ENCODE results near the gene CD8A. TPM values are rescaled to one million over a fixed set of nuclear protein-coding genes. Genes with fewer than 3 reads are reported as not detected.

CD8A gene
- total RNA-seq, 1 donor from 2014 or later, result not detected

DNA sequence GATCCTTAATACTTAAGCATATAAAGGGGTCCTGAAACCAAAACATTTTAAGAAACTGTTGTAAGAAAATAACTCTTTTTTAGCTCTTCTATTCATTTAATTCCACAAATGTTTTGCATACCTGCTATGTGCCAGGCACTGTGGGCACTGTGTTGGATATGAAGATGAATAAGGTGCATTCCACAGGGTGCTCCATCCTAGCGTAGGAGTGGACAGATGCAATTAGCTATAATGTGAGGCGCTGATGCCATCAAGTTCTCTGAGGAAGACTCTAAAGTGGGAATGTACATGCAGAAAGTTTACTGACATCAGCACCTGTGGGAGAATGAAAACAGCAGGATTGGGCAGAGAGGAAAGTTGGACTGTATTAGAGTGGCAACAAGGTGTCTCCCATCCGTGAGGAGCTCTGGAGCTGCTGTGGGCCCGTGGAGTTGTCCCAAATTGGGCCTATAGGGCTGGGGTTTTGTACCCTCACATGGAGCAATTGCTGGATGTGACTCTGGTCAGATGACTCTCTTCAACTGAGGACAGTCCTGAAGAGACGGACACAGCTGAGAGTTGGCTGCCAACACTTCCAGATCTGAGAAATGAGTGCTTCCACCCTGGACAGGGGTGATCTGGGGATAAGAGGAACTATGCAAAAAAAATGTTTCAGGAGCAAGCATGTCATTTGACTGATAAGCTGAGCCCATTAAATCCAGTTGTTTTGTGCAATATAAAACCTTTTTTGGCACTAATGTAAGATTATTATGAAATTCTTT, 22.3 kb downstream of the CD8A start:
- Histone ChIP-seq H3K4me1 (ENCODE audit: control insufficient read depth in 3 of 3, insufficient read depth in 3 of 3, low read length in 3 of 3) (peaks cover 0 to 6% (median 4%) of the 10 kb centered on the region in 3 donors), H3K4me3 (ENCODE audit: low read length in 3 of 3) (no peak overlapping the region), H3K9ac (ENCODE audit: low read depth in 1 of 3, low read length in 3 of 3) (no peak overlapping the region), H3K36me3 (ENCODE audit: control insufficient read depth in 3 of 3, insufficient read depth in 3 of 3, low read length in 3 of 3) (peaks cover 17 to 53% (median 37%) of the 10 kb centered on the region in 3 donors), H3K27me3 (ENCODE audit: control insufficient read depth in 3 of 3, insufficient read depth in 3 of 3, low read length in 3 of 3) (no peaks in the 10 kb centered on the region), H3K27ac (ENCODE audit: low read depth, low read length) (no peak overlapping the region), H3K9me3 (ENCODE audit: control insufficient read depth in 3 of 3, low read length in 3 of 3) (no peaks in the 10 kb centered on the region)

DNA sequence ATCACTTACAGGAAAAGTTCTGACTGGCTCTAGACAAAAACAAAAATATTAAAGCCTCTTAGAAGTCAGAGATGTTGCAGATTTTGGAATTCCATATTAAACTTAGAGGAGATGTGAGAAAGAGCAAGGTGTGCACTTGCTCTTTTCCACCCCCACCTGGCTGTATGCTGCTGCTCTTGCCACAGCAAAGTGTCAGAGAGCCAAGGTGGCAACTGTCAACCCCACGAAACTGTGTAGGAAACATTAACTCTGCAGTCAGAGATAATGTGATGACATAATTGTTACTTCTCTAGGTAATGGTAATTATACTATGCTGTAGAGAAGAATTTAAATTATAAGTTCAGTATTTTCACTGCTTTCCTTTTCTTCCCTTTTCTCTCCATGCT, 25.4 kb downstream of the CD8A start:
- H3K36me3 ChIP-seq (ENCODE audit: control insufficient read depth in 3 of 3, insufficient read depth in 3 of 3, low read length in 3 of 3), result peaks cover 11 to 25% (median 16%) of the 10 kb centered on the region in 3 donors
- no peak overlapping the region for H3K9ac ChIP-seq (ENCODE audit: low read depth in 1 of 3, low read length in 3 of 3)
- no peak overlapping the region for H3K27ac ChIP-seq (ENCODE audit: low read depth, low read length)
- H3K4me3 ChIP-seq (ENCODE audit: low read length in 3 of 3), result no peak overlapping the region
- H3K27me3 ChIP-seq (ENCODE audit: control insufficient read depth in 3 of 3, insufficient read depth in 3 of 3, low read length in 3 of 3), result no peaks in the 10 kb centered on the region
- no peaks in the 10 kb centered on the region for H3K9me3 ChIP-seq (ENCODE audit: control insufficient read depth in 3 of 3, low read length in 3 of 3)
- peaks cover 0 to 15% (median 8%) of the 10 kb centered on the region in 3 donors for H3K4me1 ChIP-seq (ENCODE audit: control insufficient read depth in 3 of 3, insufficient read depth in 3 of 3, low read length in 3 of 3)

DNA sequence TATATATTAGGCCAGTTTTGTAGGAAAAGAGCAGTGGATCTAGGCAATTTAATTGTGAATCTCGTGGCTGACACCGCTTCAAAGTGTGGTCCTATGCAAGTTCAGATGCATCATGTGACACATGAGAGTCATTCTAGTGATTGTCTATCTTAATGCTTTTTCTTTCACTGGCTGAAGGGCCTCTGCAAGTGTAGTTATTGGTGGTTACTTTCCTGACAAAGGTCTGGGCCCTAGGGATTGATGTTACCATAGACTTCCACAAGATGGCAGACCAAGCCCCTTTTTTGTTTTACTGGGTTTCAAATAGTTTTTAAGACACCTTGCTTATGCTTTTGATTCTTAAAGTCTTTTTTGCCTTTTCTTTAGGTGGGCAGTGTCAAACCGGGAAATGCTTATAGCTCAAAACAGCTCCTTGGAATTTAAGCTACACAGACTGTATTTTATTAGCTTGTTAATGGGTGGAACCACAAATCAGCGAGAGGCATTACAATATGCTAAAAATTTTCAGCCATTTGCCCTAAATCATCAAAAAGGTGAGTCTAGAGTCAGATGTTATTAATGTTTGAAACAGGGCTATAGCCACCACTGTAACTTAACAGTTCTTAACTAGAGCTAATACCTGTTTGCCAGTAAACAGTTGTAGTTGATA, 25.9 kb downstream of the CD8A start:
- peaks cover 9 to 20% (median 13%) of the 10 kb centered on the region in 3 donors for H3K36me3 ChIP-seq (ENCODE audit: control insufficient read depth in 3 of 3, insufficient read depth in 3 of 3, low read length in 3 of 3)
- H3K4me1 ChIP-seq (ENCODE audit: control insufficient read depth in 3 of 3, insufficient read depth in 3 of 3, low read length in 3 of 3), result peaks cover 0 to 17% (median 8%) of the 10 kb centered on the region in 3 donors
- H3K9ac ChIP-seq (ENCODE audit: low read depth in 1 of 3, low read length in 3 of 3), result no peak overlapping the region
- H3K9me3 ChIP-seq (ENCODE audit: control insufficient read depth in 3 of 3, low read length in 3 of 3), result no peaks in the 10 kb centered on the region
- H3K27ac ChIP-seq (ENCODE audit: low read depth, low read length), result no peak overlapping the region
- H3K27me3 ChIP-seq (ENCODE audit: control insufficient read depth in 3 of 3, insufficient read depth in 3 of 3, low read length in 3 of 3), result no peaks in the 10 kb centered on the region
- no peak overlapping the region for H3K4me3 ChIP-seq (ENCODE audit: low read length in 3 of 3)

DNA sequence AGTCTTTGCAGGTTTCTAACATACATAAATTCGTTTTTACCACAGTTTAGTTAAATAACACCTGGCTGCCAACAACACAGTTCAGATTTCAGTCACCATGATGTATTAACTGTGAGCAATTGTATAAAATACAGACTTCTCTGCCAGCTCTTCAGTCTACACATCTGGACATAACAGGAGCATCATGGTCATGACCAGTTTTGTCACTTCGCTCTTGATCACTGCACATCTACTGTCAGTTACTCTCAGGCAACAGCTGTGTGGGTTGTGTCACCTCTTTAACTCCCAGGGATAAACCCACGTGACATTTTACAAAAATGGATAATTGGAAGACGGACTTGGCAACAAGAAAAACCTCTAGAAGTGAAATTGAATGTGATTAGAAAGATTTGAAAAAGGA, 30.3 kb downstream of the CD8A start:
- no peaks in the 10 kb centered on the region for H3K27me3 ChIP-seq (ENCODE audit: control insufficient read depth in 3 of 3, insufficient read depth in 3 of 3, low read length in 3 of 3)
- H3K4me3 ChIP-seq (ENCODE audit: low read length in 3 of 3), result no peak overlapping the region
- peaks cover 0 to 17% (median 7%) of the 10 kb centered on the region in 3 donors for H3K4me1 ChIP-seq (ENCODE audit: control insufficient read depth in 3 of 3, insufficient read depth in 3 of 3, low read length in 3 of 3)
- H3K9me3 ChIP-seq (ENCODE audit: control insufficient read depth in 3 of 3, low read length in 3 of 3), result no peaks in the 10 kb centered on the region
- peaks cover under 1 to 3% (median 2%) of the 10 kb centered on the region in 3 donors for H3K36me3 ChIP-seq (ENCODE audit: control insufficient read depth in 3 of 3, insufficient read depth in 3 of 3, low read length in 3 of 3)
- H3K27ac ChIP-seq (ENCODE audit: low read depth, low read length), result no peak overlapping the region
- H3K9ac ChIP-seq (ENCODE audit: low read depth in 1 of 3, low read length in 3 of 3), result no peak overlapping the region

DNA sequence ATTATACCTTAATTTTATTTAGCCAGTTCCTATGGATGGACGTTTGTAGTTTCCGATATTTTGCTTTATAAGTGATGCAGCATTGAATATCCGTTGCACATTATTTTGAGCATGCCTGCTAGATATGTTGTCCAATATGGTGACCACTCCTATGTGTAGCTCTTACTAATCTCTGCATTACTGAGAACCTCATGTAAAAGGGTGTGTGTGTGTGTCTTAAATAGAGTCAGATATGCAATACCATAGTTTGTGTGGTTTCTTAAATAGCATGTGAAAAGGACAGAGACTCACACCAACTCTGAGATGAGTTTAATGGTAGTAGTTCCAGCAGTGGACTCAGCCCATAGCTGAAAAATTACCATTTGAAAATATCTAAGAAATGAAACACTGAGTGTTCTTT, 32.3 kb downstream of the CD8A start:
- H3K4me1 ChIP-seq (ENCODE audit: control insufficient read depth in 3 of 3, insufficient read depth in 3 of 3, low read length in 3 of 3), result peaks cover 0 to 17% (median 7%) of the 10 kb centered on the region in 3 donors
- H3K9me3 ChIP-seq (ENCODE audit: control insufficient read depth in 3 of 3, low read length in 3 of 3), result no peaks in the 10 kb centered on the region
- no peak overlapping the region for H3K9ac ChIP-seq (ENCODE audit: low read depth in 1 of 3, low read length in 3 of 3)
- H3K27ac ChIP-seq (ENCODE audit: low read depth, low read length), result no peak overlapping the region
- no peaks in the 10 kb centered on the region for H3K27me3 ChIP-seq (ENCODE audit: control insufficient read depth in 3 of 3, insufficient read depth in 3 of 3, low read length in 3 of 3)
- H3K36me3 ChIP-seq (ENCODE audit: control insufficient read depth in 3 of 3, insufficient read depth in 3 of 3, low read length in 3 of 3), result peaks cover 5 to 14% (median 6%) of the 10 kb centered on the region in 3 donors
- H3K4me3 ChIP-seq (ENCODE audit: low read length in 3 of 3), result no peak overlapping the region

DNA sequence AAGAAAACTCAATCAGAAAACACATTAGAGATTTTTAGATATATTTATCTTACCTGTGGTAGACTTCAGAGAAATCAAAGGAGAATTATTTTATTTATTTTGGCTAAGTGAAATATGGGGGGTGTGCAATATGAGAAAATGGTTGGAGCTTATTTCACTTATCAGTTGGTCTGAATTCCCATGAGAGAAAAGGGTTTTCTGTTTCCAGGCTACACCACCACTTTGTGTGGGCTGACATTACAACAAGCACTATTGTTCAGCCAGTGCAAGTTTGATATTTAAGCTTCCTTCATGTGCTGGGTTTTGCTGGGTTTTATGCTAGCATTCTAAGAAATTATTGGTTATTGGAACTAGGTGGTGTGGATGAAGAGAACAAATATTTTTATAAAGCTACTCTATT, 37.1 kb downstream of the CD8A start:
- Histone ChIP-seq H3K4me1 (ENCODE audit: control insufficient read depth in 3 of 3, insufficient read depth in 3 of 3, low read length in 3 of 3) (peaks cover 0 to 5% (median 4%) of the 10 kb centered on the region in 3 donors), H3K27ac (ENCODE audit: low read depth, low read length) (no peak overlapping the region), H3K9ac (ENCODE audit: low read depth in 1 of 3, low read length in 3 of 3) (no peak overlapping the region), H3K27me3 (ENCODE audit: control insufficient read depth in 3 of 3, insufficient read depth in 3 of 3, low read length in 3 of 3) (no peaks in the 10 kb centered on the region), H3K9me3 (ENCODE audit: control insufficient read depth in 3 of 3, low read length in 3 of 3) (no peaks in the 10 kb centered on the region), H3K36me3 (ENCODE audit: control insufficient read depth in 3 of 3, insufficient read depth in 3 of 3, low read length in 3 of 3) (peaks cover 10 to 24% (median 13%) of the 10 kb centered on the region in 3 donors), H3K4me3 (ENCODE audit: low read length in 3 of 3) (no peak overlapping the region)

DNA sequence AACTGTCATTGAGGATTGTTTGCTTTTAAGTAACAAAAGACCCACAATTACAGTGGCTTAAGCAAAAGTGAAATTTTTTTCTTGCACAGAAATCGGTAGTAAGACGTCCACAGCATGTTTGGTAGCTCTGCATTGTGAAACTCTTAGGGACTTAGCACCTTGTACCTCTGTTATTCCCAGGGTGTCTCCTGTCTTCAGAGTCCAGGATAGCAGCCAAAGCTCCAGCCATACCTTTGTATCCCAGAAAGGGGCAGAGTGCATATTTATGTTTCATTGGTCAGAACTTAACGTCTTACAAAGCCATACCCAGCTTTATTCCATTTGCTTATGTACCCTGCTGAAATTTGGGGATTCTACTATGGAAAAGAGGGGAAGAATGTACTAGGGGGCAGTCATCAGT, 37.8 kb downstream of the CD8A start:
- Histone ChIP-seq H3K36me3 (ENCODE audit: control insufficient read depth in 3 of 3, insufficient read depth in 3 of 3, low read length in 3 of 3) (peaks cover 10 to 24% (median 13%) of the 10 kb centered on the region in 3 donors), H3K4me1 (ENCODE audit: control insufficient read depth in 3 of 3, insufficient read depth in 3 of 3, low read length in 3 of 3) (peaks cover 0 to 8% (median 8%) of the 10 kb centered on the region in 3 donors), H3K27ac (ENCODE audit: low read depth, low read length) (no peak overlapping the region)

DNA sequence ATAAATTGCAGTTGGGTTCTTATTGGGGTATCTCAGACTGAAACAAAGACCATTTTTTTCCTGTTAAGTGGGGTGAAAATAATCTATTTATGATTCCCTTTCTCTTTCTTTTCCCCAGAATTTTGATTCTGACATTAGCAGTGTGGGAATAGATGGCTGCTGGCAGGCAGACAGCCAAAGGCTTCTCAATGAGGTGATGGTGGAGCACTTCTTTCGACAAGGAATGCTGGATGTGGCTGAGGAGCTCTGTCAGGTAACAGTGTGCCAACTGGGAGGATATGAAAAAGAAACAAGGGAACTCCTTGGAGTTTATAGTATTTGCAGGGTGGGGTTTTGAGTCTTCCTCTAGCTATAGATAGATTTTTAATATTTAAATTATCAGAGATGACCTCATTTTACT, 38.9 kb downstream of the CD8A start:
- no peak overlapping the region for H3K4me3 ChIP-seq (ENCODE audit: low read length in 3 of 3)
- no peak overlapping the region for H3K9ac ChIP-seq (ENCODE audit: low read depth in 1 of 3, low read length in 3 of 3)
- peaks cover 10 to 24% (median 13%) of the 10 kb centered on the region in 3 donors for H3K36me3 ChIP-seq (ENCODE audit: control insufficient read depth in 3 of 3, insufficient read depth in 3 of 3, low read length in 3 of 3)
- H3K27ac ChIP-seq (ENCODE audit: low read depth, low read length), result no peak overlapping the region
- H3K9me3 ChIP-seq (ENCODE audit: control insufficient read depth in 3 of 3, low read length in 3 of 3), result no peaks in the 10 kb centered on the region
- peaks cover 0 to 14% (median 8%) of the 10 kb centered on the region in 3 donors for H3K4me1 ChIP-seq (ENCODE audit: control insufficient read depth in 3 of 3, insufficient read depth in 3 of 3, low read length in 3 of 3)
- no peaks in the 10 kb centered on the region for H3K27me3 ChIP-seq (ENCODE audit: control insufficient read depth in 3 of 3, insufficient read depth in 3 of 3, low read length in 3 of 3)

More for the DNA sequence above, 37.8 kb downstream of the CD8A start:
- no peak overlapping the region for H3K9ac ChIP-seq (ENCODE audit: low read depth in 1 of 3, low read length in 3 of 3)
- H3K9me3 ChIP-seq (ENCODE audit: control insufficient read depth in 3 of 3, low read length in 3 of 3), result no peaks in the 10 kb centered on the region
- no peak overlapping the region for H3K4me3 ChIP-seq (ENCODE audit: low read length in 3 of 3)
- H3K27me3 ChIP-seq (ENCODE audit: control insufficient read depth in 3 of 3, insufficient read depth in 3 of 3, low read length in 3 of 3), result no peaks in the 10 kb centered on the region

DNA sequence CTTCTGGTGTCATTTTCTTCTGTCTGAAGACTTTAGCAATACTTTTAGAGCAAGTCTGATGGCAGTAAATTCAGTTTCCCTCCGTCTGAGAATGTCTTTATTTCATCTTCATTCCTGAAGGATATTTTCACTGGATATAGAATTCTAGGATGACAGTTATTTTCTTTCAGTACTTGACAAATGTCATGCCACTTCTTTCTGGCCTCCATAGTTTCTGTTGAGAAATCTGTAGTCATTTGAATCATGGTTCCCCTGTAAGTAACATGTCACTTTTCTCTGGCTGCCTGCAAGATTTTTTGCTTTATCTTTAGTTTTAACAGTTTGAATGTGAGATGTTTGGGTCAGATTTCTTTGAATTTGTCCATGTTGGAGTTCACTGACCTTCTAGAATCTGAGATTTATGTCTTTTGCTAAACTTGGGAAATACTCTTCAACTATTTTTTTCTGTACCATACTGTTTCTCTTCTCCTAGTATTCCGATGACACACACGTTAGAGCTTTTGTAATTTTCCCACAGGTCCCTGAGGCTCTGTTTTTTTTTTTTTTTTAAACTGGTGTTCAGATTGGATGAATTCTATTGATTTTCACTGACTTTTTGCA, 40.4 kb downstream of the CD8A start:
- peaks cover 10 to 21% (median 11%) of the 10 kb centered on the region in 3 donors for H3K36me3 ChIP-seq (ENCODE audit: control insufficient read depth in 3 of 3, insufficient read depth in 3 of 3, low read length in 3 of 3)
- peaks cover 0 to 17% (median 12%) of the 10 kb centered on the region in 3 donors for H3K4me1 ChIP-seq (ENCODE audit: control insufficient read depth in 3 of 3, insufficient read depth in 3 of 3, low read length in 3 of 3)
- no peaks in the 10 kb centered on the region for H3K27me3 ChIP-seq (ENCODE audit: control insufficient read depth in 3 of 3, insufficient read depth in 3 of 3, low read length in 3 of 3)
- H3K9me3 ChIP-seq (ENCODE audit: control insufficient read depth in 3 of 3, low read length in 3 of 3), result no peaks in the 10 kb centered on the region
- H3K4me3 ChIP-seq (ENCODE audit: low read length in 3 of 3), result no peak overlapping the region
- H3K27ac ChIP-seq (ENCODE audit: low read depth, low read length), result no peak overlapping the region
- no peak overlapping the region for H3K9ac ChIP-seq (ENCODE audit: low read depth in 1 of 3, low read length in 3 of 3)

All from skeletal muscle tissue (tissue), 4 donors.